Fibroblast of lung (primary cell): ENCODE measurements around the gene SORL1. TPM values are rescaled to one million over a fixed set of nuclear protein-coding genes. Genes with fewer than 3 reads are reported as not detected.
A peak's percentile ranks its signal among the peaks of the same experiment; 100 is the strongest.

ENCODE experiments used
- DNase-seq, 2 donors: peaks; one replicate each; pipeline versions ENCODE4 v3.0.0 to v3.0.0-alpha.2; 2010; ENCODE audit warnings: low read depth in 2 of 2
- H2AFZ ChIP-seq: 2 replicates; pipeline ENCODE4 v1.5.1; 2012; ENCODE audit warnings: low read length, control low read depth, inconsistent platforms
- H3K27ac ChIP-seq: 2 replicates; pipeline ENCODE4 v1.5.1; 2011; ENCODE audit warnings: low read length, control low read depth; ENCODE audit not compliant: insufficient read depth
- H3K27me3 ChIP-seq: 2 replicates; pipeline ENCODE4 v1.5.1; 2011; ENCODE audit warnings: mild to moderate bottlenecking, low read length; ENCODE audit not compliant: control insufficient read depth, insufficient read depth
- H3K36me3 ChIP-seq: 2 replicates; pipeline ENCODE4 v1.5.1; 2011; ENCODE audit warnings: low read length; ENCODE audit not compliant: control insufficient read depth, insufficient read depth
- H3K4me1 ChIP-seq: 2 replicates; pipeline ENCODE4 v1.5.1; 2011; ENCODE audit warnings: low read length; ENCODE audit not compliant: control insufficient read depth, insufficient read depth; ENCODE audit errors: extremely low read depth
- H3K4me2 ChIP-seq: 2 replicates; pipeline ENCODE4 v1.5.1; 2011; ENCODE audit warnings: low read length, control low read depth; ENCODE audit not compliant: insufficient read depth; ENCODE audit errors: extremely low read depth
- H3K4me3 ChIP-seq, 4 experiments: fragments of 200-600 bp in 1 of 4; sonication (generic) in 1 of 4; replicated peaks in 1 of 4; 2 replicates each; pipeline ENCODE4 v1.5.1; 2011 to 2016; ENCODE audit warnings: low read length in 4 of 4, low read depth in 3 of 4, mild to moderate bottlenecking in 3 of 4, control low read depth in 2 of 4, inconsistent platforms in 1 of 4, mixed read lengths in 1 of 4; ENCODE audit not compliant: insufficient read depth in 1 of 4; ENCODE audit errors: control extremely low read depth in 1 of 4
- H3K79me2 ChIP-seq: 2 replicates; pipeline ENCODE4 v1.5.1; 2012; ENCODE audit warnings: mild to moderate bottlenecking, low read length, inconsistent platforms; ENCODE audit not compliant: control insufficient read depth, insufficient read depth
- H3K9ac ChIP-seq: 2 replicates; pipeline ENCODE4 v1.5.1; 2011; ENCODE audit warnings: mild to moderate bottlenecking, low read length, control low read depth; ENCODE audit not compliant: insufficient read depth
- H3K9me3 ChIP-seq: 2 replicates; pipeline ENCODE4 v1.5.1; 2012; ENCODE audit warnings: low read depth, low read length; ENCODE audit not compliant: control insufficient read depth, insufficient read depth
- H4K20me1 ChIP-seq: 2 replicates; pipeline ENCODE4 v1.5.1; 2011; ENCODE audit warnings: low read length; ENCODE audit not compliant: control insufficient read depth, insufficient read depth; ENCODE audit errors: extremely low read depth
- CTCF ChIP-seq, 2 donors: IDR thresholded peaks in 1 of 2; conservative IDR thresholded peaks in 1 of 2; 1 replicate in 1 of 2; 2 replicates in 1 of 2; pipeline ENCODE4 v1.5.1; 2011 to 2012; ENCODE audit warnings: low read length in 2 of 2, control low read depth in 1 of 2, inconsistent platforms in 1 of 2, low read depth in 1 of 2, mild to moderate bottlenecking in 1 of 2
- EZH2 ChIP-seq: IDR thresholded peaks from 2 replicates; pipeline ENCODE4 v1.5.1; 2012; ENCODE audit warnings: low read length, control low read depth, mild to moderate bottlenecking; ENCODE audit errors: missing control alignments
- polyA plus RNA-seq, 2 donors: library from polyadenylated mRNA; depleted of rRNA in 1 of 2; stranded (reverse) in 1 of 2; unstranded in 1 of 2; fragments of >200 nt; gene quantifications; 2 replicates each; pipeline ENCODE4 v1.2.1, GENCODE V29; 2011 to 2012; ENCODE audit warnings: missing spikeins in 1 of 2
- total RNA-seq: library from RNA; depleted of rRNA; stranded (reverse); fragments of >200 nt; gene quantifications from 2 replicates; pipeline ENCODE4 v1.2.1, GENCODE V29; 2014

SORL1 gene
- total and polyA plus RNA-seq, 2 donors (not counting 1 experiment from before 2014, with no cell fraction given) = 0.58 to 10.9 TPM

- Histone ChIP-seq H3K27ac (no peak overlapping the region), H3K9ac (no peak overlapping the region), H2AFZ (no peak overlapping the region), H3K9me3 (no peaks in the 10 kb centered on the region), H3K4me2 (peak overlapping the region; percentile 62), H3K79me2 (no peaks in the 10 kb centered on the region), H3K4me3 (no peak overlapping the region), H3K36me3 (no peaks in the 10 kb centered on the region), H3K27me3 (no peaks in the 10 kb centered on the region), H4K20me1 (no peaks in the 10 kb centered on the region), H3K4me1 (peaks cover 19% of the 10 kb centered on the region)
- peak; percentile 85 to 97 for DNase-seq
- no peak for TF ChIP-seq EZH2
- no peak for TF ChIP-seq CTCF (conservative IDR thresholded peaks at IDR 0.05 in 1 of 2, IDR thresholded peaks at IDR 0.05 in 1 of 2; ENCODE audit: low read depth in 1 of 2, low read length in 2 of 2)
Observed at GRCh38 chr11:121464352-121464946, 12.3 kb downstream of the SORL1 start.

- no peak overlapping the region for H3K27ac ChIP-seq
- H4K20me1 ChIP-seq = no peaks in the 10 kb centered on the region
Observed at GRCh38 chr11:121465709-121466062, 13.6 kb downstream of the SORL1 start.

More at GRCh38 chr11:121465709-121466062, 13.6 kb downstream of the SORL1 start:
- Histone ChIP-seq H3K4me1 (peaks cover 19% of the 10 kb centered on the region), H3K9me3 (no peaks in the 10 kb centered on the region), H3K36me3 (no peaks in the 10 kb centered on the region), H2AFZ (no peak overlapping the region), H3K9ac (no peak overlapping the region), H3K79me2 (no peaks in the 10 kb centered on the region), H3K4me3 (no peak overlapping the region), H3K4me2 (no peak overlapping the region), H3K27me3 (no peaks in the 10 kb centered on the region)
- TF ChIP-seq CTCF (conservative IDR thresholded peaks at IDR 0.05 in 1 of 2, IDR thresholded peaks at IDR 0.05 in 1 of 2; ENCODE audit: low read depth in 1 of 2, low read length in 2 of 2) (no peak), EZH2 (no peak)
- DNase-seq = no peak
